Gastrocnemius medialis (tissue), 4 donors: Measurements from ENCODE around the gene GJC2.

Source experiments
- POLR2A ChIP-seq, 2 donors: fragments of 450-650 bp; IDR thresholded peaks; one replicate each; pipeline ENCODE4 v1.6.1; 2017; ENCODE audit warnings: antibody characterized with exemption in 2 of 2, mild to moderate bottlenecking in 2 of 2, moderate library complexity in 2 of 2
- TF ChIP-seq, protein P1 (sequence below), 5 experiments: fragments of 450-650 bp in 3 of 5; fragments of 200-600 bp in 2 of 5; sonication (generic) in 2 of 5; IDR thresholded peaks in 4 of 5; conservative IDR thresholded peaks in 1 of 5; 1 replicate in 4 of 5; 2 replicates in 1 of 5; pipeline ENCODE4 v1.5.1; 2016 to 2019; ENCODE audit warnings: antibody characterized with exemption in 5 of 5, mild to moderate bottlenecking in 3 of 5, moderate library complexity in 3 of 5

DNA sequence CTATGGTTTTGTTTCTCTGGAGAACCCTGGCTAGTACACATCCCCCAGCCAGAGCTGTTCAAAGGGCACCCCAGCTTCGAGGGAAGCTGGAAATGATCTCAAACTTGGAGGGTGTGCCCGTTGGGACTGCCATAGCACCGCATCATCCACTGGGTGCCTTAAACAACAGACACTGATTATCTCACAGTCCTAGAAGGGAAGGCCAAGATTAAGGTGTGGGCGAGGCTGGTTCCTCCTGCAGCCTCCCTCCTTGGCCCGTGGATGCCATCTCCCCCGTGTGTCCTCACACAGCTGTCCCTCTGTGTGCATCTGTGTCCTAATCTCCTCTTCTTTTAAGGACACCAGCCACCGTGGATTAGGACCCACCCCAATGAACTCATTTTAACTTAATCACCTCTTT lies 11.6 kb downstream of the GJC2 start:
- TF ChIP-seq, protein P1, sequence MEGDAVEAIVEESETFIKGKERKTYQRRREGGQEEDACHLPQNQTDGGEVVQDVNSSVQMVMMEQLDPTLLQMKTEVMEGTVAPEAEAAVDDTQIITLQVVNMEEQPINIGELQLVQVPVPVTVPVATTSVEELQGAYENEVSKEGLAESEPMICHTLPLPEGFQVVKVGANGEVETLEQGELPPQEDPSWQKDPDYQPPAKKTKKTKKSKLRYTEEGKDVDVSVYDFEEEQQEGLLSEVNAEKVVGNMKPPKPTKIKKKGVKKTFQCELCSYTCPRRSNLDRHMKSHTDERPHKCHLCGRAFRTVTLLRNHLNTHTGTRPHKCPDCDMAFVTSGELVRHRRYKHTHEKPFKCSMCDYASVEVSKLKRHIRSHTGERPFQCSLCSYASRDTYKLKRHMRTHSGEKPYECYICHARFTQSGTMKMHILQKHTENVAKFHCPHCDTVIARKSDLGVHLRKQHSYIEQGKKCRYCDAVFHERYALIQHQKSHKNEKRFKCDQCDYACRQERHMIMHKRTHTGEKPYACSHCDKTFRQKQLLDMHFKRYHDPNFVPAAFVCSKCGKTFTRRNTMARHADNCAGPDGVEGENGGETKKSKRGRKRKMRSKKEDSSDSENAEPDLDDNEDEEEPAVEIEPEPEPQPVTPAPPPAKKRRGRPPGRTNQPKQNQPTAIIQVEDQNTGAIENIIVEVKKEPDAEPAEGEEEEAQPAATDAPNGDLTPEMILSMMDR (IDR thresholded peaks at IDR 0.05 in 4 of 5, conservative IDR thresholded peaks at IDR 0.05 in 1 of 5) = no peak
- no peak for TF ChIP-seq POLR2A (IDR thresholded peaks at IDR 0.05)
